Measurements from ENCODE around the gene DMRTB1. TPM values are rescaled to one million over a fixed set of nuclear protein-coding genes. Genes with fewer than 3 reads are reported as not detected.

DMRTB1 gene
- total RNA-seq, 1 experiment from 2014 or later, result not detected

GRCh38 chr1:53414632-53415031, 44.6 kb upstream of the DMRTB1 start:
- H3K79me2 ChIP-seq (ENCODE audit: low read length), result no peaks in the 10 kb centered on the region
- intact Hi-C loops (cut with micrococcal nuclease), result no loop called here
- DNase-seq (no peak), ATAC-seq (no peak)
- H4K20me1 ChIP-seq (ENCODE audit: low read length), result no peaks in the 10 kb centered on the region
- no peak overlapping the region for H3K9ac ChIP-seq (ENCODE audit: low read length)
- no peak overlapping the region for H3K4me3 ChIP-seq (ENCODE audit: low read length)
- H3K27ac ChIP-seq (ENCODE audit: low read length), result no peak overlapping the region
- no peaks in the 10 kb centered on the region for H3K9me3 ChIP-seq (ENCODE audit: low read length)
- ChIA-PET POLR2A (ENCODE audit: unreplicated experiment) (interaction anchor here (0.7 kb wide), 1 partner anchor 9 kb away, joined by 5 read pairs; no protein-coding TSS in a partner anchor), CTCF (no interaction called here)
- peaks cover 23% of the 10 kb centered on the region for H3K4me1 ChIP-seq (ENCODE audit: insufficient read depth, low read length)
- no peak overlapping the region for H3K4me2 ChIP-seq (ENCODE audit: low read length)
- no peaks in the 10 kb centered on the region for H3F3A ChIP-seq (ENCODE audit: low read length, unreplicated experiment)
- no TSS peak for BruUV-seq (replicated peaks)
- no peaks in the 10 kb centered on the region for H3K36me3 ChIP-seq (ENCODE audit: low read depth, low read length)
- no peaks in the 10 kb centered on the region for H3K9me2 ChIP-seq (replicated peaks; ENCODE audit: low read length)
- no peak overlapping the region for H2AFZ ChIP-seq (ENCODE audit: low read length)
- peaks cover 26% of the 10 kb centered on the region for H3K27me3 ChIP-seq (ENCODE audit: low read length)
- TF ChIP-seq EZH2 (IDR thresholded peaks at IDR 0.05; ENCODE audit: low read length, unreplicated experiment), result no peak
- TF ChIP-seq EZH2phosphoT487 (IDR thresholded peaks at IDR 0.05; ENCODE audit: borderline replicate concordance, low read length), result no peak
- TF ChIP-seq CTCF (conservative IDR thresholded peaks at IDR 0.05; ENCODE audit: low read depth, low read length), result no peak

- Histone ChIP-seq H3K27ac (ENCODE audit: low read length) (no peak overlapping the region), H3K4me1 (ENCODE audit: insufficient read depth, low read length) (peaks cover 23% of the 10 kb centered on the region), H4K20me1 (ENCODE audit: low read length) (no peaks in the 10 kb centered on the region), H3K9me2 (replicated peaks; ENCODE audit: low read length) (no peaks in the 10 kb centered on the region), H3K9ac (ENCODE audit: low read length) (no peak overlapping the region), H3K36me3 (ENCODE audit: low read depth, low read length) (no peaks in the 10 kb centered on the region), H3F3A (ENCODE audit: low read length, unreplicated experiment) (no peaks in the 10 kb centered on the region), H3K4me2 (ENCODE audit: low read length) (no peak overlapping the region), H3K27me3 (ENCODE audit: low read length) (peaks cover 34% of the 10 kb centered on the region), H3K9me3 (ENCODE audit: low read length) (no peaks in the 10 kb centered on the region), H2AFZ (ENCODE audit: low read length) (no peak overlapping the region), H3K79me2 (ENCODE audit: low read length) (no peaks in the 10 kb centered on the region), H3K4me3 (ENCODE audit: low read length) (no peak overlapping the region)
- no TSS peak for BruUV-seq (replicated peaks)
- TF ChIP-seq EZH2phosphoT487 (IDR thresholded peaks at IDR 0.05; ENCODE audit: borderline replicate concordance, low read length), result no peak
- no peak for TF ChIP-seq CTCF (conservative IDR thresholded peaks at IDR 0.05; ENCODE audit: low read depth, low read length)
- TF ChIP-seq EZH2 (IDR thresholded peaks at IDR 0.05; ENCODE audit: low read length, unreplicated experiment), result no peak
- no peak for DNase-seq
- intact Hi-C loops (cut with micrococcal nuclease), result no loop called here
- ChIA-PET CTCF (no interaction called here), POLR2A (ENCODE audit: unreplicated experiment) (no interaction called here)
- no peak for ATAC-seq
Measured at GRCh38 chr1:53415432-53415831, 43.8 kb upstream of the DMRTB1 start.

GRCh38 chr1:53416269-53416813, 42.9 kb upstream of the DMRTB1 start:
- DNase-seq (no peak), ATAC-seq (no peak)
- H3K4me1 ChIP-seq (ENCODE audit: insufficient read depth, low read length), result peaks cover 23% of the 10 kb centered on the region
- no peaks in the 10 kb centered on the region for H3K9me2 ChIP-seq (replicated peaks; ENCODE audit: low read length)
- TF ChIP-seq EZH2 (IDR thresholded peaks at IDR 0.05; ENCODE audit: low read length, unreplicated experiment) (no peak), CTCF (conservative IDR thresholded peaks at IDR 0.05; ENCODE audit: low read depth, low read length) (no peak), EZH2phosphoT487 (IDR thresholded peaks at IDR 0.05; ENCODE audit: borderline replicate concordance, low read length) (no peak)
- intact Hi-C loops (cut with micrococcal nuclease), result no loop called here
- H3K4me2 ChIP-seq (ENCODE audit: low read length), result no peak overlapping the region
- ChIA-PET POLR2A (ENCODE audit: unreplicated experiment) (no interaction called here), CTCF (no interaction called here)
- no peaks in the 10 kb centered on the region for H3K79me2 ChIP-seq (ENCODE audit: low read length)
- no peak overlapping the region for H3K4me3 ChIP-seq (ENCODE audit: low read length)
- H3K9ac ChIP-seq (ENCODE audit: low read length), result no peak overlapping the region
- no peaks in the 10 kb centered on the region for H4K20me1 ChIP-seq (ENCODE audit: low read length)
- no peak overlapping the region for H2AFZ ChIP-seq (ENCODE audit: low read length)
- H3K27me3 ChIP-seq (ENCODE audit: low read length), result peaks cover 44% of the 10 kb centered on the region
- no peaks in the 10 kb centered on the region for H3K9me3 ChIP-seq (ENCODE audit: low read length)
- H3K36me3 ChIP-seq (ENCODE audit: low read depth, low read length), result no peaks in the 10 kb centered on the region
- H3F3A ChIP-seq (ENCODE audit: low read length, unreplicated experiment), result no peaks in the 10 kb centered on the region
- H3K27ac ChIP-seq (ENCODE audit: low read length), result no peak overlapping the region
- BruUV-seq (replicated peaks), result no TSS peak

Measured in PC-3 (cell line).